ENCODE data around the gene MINDY2.

MINDY2 gene, protein sequence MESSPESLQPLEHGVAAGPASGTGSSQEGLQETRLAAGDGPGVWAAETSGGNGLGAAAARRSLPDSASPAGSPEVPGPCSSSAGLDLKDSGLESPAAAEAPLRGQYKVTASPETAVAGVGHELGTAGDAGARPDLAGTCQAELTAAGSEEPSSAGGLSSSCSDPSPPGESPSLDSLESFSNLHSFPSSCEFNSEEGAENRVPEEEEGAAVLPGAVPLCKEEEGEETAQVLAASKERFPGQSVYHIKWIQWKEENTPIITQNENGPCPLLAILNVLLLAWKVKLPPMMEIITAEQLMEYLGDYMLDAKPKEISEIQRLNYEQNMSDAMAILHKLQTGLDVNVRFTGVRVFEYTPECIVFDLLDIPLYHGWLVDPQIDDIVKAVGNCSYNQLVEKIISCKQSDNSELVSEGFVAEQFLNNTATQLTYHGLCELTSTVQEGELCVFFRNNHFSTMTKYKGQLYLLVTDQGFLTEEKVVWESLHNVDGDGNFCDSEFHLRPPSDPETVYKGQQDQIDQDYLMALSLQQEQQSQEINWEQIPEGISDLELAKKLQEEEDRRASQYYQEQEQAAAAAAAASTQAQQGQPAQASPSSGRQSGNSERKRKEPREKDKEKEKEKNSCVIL

DNA sequence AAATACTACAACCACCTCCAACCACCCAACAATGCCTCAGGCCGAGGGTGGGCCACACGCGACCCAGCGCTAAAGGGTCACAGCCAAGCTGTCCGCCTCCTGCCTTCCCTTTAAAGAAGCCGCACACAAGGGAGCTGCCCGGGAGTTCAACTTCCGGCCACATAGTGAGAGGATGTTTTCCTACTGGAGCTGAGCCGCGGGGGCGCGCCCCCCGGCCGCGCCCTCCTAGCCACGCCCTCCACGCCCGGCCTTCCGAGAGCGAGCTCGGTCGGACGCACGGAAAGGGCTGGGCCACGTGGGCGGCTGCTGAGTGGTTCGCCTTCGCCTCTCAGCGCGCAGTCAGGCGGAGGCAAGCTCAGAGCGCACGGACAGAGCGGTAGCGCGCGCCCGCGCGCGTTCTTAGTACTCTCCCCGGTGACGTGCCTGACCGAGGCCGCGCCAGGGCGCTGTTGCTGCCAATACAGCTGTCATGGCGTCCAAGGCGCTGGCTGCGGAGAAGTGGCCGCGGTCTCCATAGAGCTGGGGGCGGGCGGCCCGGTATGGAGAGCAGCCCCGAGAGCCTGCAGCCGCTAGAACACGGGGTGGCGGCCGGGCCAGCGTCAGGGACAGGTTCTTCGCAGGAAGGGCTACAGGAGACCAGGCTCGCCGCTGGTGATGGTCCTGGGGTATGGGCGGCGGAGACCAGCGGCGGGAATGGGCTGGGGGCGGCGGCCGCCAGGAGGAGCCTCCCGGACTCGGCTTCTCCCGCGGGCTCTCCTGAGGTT lies at the start of gene MINDY2:
MINDY2 (plus strand) TSS at position 446 of the 764 bp plus-strand sequence; CDS start at position 540, 94 bp downstream.
- TF ChIP-seq, protein P1, sequence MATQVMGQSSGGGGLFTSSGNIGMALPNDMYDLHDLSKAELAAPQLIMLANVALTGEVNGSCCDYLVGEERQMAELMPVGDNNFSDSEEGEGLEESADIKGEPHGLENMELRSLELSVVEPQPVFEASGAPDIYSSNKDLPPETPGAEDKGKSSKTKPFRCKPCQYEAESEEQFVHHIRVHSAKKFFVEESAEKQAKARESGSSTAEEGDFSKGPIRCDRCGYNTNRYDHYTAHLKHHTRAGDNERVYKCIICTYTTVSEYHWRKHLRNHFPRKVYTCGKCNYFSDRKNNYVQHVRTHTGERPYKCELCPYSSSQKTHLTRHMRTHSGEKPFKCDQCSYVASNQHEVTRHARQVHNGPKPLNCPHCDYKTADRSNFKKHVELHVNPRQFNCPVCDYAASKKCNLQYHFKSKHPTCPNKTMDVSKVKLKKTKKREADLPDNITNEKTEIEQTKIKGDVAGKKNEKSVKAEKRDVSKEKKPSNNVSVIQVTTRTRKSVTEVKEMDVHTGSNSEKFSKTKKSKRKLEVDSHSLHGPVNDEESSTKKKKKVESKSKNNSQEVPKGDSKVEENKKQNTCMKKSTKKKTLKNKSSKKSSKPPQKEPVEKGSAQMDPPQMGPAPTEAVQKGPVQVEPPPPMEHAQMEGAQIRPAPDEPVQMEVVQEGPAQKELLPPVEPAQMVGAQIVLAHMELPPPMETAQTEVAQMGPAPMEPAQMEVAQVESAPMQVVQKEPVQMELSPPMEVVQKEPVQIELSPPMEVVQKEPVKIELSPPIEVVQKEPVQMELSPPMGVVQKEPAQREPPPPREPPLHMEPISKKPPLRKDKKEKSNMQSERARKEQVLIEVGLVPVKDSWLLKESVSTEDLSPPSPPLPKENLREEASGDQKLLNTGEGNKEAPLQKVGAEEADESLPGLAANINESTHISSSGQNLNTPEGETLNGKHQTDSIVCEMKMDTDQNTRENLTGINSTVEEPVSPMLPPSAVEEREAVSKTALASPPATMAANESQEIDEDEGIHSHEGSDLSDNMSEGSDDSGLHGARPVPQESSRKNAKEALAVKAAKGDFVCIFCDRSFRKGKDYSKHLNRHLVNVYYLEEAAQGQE (IDR thresholded peaks at IDR 0.05; ENCODE audit: low read depth), result no peak
- TF ChIP-seq TCF12 (IDR thresholded peaks at IDR 0.05; ENCODE audit: low read depth) (peak; percentile 78), NFIC (IDR thresholded peaks at IDR 0.05) (peak; percentile 18; the same call in 1 of the 2 replicates), RAD21 (IDR thresholded peaks at IDR 0.05; ENCODE audit: low read depth) (peak; percentile 32; the same call in 1 of the 2 replicates), FOXM1 (IDR thresholded peaks at IDR 0.05; ENCODE audit: borderline replicate concordance, low read depth) (peak; percentile 56; the same call in 1 of the 2 replicates), TEAD4 (IDR thresholded peaks at IDR 0.05) (no peak; the same call in 1 of the 2 replicates), EP300 (IDR thresholded peaks at IDR 0.05; ENCODE audit: borderline replicate concordance) (peak; percentile 58; the same call in 1 of the 2 replicates), CEBPB (IDR thresholded peaks at IDR 0.05) (no peak), ZBTB7A (IDR thresholded peaks at IDR 0.05; ENCODE audit: low read depth) (no peak), TAF1 (IDR thresholded peaks at IDR 0.05; ENCODE audit: low read depth) (peak; percentile 95), YY1 (IDR thresholded peaks at IDR 0.05; ENCODE audit: low read depth) (peak; percentile 94), CREB1 (IDR thresholded peaks at IDR 0.05; ENCODE audit: low read depth) (no peak), EGR1 (IDR thresholded peaks at IDR 0.05) (peak; percentile 88)
- TF ChIP-seq, protein P2, sequence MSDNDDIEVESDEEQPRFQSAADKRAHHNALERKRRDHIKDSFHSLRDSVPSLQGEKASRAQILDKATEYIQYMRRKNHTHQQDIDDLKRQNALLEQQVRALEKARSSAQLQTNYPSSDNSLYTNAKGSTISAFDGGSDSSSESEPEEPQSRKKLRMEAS (IDR thresholded peaks at IDR 0.05), result peak; percentile 94
- TF ChIP-seq, protein P3, sequence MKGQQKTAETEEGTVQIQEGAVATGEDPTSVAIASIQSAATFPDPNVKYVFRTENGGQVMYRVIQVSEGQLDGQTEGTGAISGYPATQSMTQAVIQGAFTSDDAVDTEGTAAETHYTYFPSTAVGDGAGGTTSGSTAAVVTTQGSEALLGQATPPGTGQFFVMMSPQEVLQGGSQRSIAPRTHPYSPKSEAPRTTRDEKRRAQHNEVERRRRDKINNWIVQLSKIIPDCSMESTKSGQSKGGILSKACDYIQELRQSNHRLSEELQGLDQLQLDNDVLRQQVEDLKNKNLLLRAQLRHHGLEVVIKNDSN (IDR thresholded peaks at IDR 0.05), result peak; percentile 93

DNA sequence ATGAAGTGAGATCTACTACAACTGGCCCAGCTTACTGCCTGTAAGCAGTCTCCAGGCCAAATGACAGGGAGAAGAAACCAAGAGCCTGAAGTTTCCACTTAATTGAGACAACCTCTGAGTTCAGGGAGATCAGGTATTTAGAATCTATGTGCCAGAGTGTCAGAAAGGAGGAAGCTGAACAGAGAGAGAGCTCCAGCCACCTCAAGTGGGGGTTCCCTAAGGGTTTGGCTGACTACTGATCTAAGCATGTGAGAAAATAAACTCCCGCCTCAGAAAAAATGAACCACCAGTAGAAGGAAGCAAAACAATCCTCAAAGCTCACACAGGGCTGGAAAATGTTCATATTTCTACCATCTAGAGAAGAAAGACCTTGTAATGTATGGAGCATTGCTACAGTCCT lies 46.6 kb upstream of the MINDY2 start:
- TF ChIP-seq, protein P1 (IDR thresholded peaks at IDR 0.05; ENCODE audit: low read depth), result no peak
- TF ChIP-seq, protein P3 (IDR thresholded peaks at IDR 0.05), result no peak

DNA sequence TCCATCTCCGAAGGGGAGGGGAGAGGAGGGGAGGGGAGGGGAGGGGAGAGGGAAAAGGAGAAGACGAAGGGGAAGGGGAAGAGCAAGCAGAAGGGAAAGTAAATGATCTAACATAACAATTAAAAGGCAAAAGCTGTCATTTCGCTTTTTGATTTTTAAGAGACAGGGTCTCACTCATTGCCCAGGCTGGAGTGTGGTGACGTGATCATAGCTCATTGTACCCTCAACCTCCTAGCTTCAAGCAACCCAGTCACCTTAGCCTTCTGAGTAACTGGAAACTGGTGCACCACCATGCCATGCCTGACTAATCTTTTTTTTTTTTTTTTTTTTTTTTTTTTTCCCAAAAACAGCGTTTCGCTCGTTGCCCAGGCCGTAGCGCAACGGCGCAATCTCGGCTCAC lies 44.2 kb upstream of the MINDY2 start:
- TF ChIP-seq TCF12 (IDR thresholded peaks at IDR 0.05; ENCODE audit: low read depth), result no peak

DNA sequence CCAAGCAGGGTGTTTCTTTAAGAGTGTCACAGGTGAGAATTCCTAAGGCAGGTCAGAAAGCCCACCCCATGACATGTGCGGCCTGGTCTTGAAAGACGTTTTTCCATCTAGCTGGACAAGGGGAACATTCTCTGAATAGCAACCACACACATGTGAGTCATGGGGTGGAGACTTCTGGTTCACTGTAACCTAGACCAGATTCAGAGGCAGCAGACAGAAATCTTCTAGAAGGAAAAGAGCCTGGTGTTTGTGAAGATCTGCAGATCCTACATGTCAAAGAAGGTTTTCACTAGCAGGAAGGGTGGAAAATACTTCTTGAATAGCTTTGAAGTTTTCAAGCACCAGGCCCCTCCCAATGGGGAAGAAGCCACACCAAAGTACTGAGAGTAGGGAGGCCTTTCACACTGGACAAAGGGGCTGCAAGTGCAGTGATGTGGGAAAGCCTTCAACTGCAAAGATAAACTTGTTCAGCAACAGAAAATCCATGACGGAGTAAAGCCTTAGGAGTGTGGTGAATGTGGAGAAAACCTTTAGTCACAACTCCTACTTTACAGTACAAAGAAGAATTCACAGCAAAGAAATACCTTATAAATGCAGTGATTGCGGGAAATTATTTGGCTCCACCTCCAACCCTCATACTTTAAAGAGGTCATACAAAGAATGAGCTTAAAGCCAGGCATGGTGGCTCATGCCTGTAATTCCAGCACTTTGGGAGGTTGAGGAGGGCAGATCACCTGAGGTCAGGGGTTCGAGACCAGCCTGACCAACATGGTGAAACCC lies 39.2 kb upstream of the MINDY2 start:
- TF ChIP-seq FOXM1 (IDR thresholded peaks at IDR 0.05; ENCODE audit: borderline replicate concordance, low read depth), result no peak
- TF ChIP-seq TAF1 (IDR thresholded peaks at IDR 0.05; ENCODE audit: low read depth), result no peak
- TF ChIP-seq EGR1 (IDR thresholded peaks at IDR 0.05), result no peak
- no peak for TF ChIP-seq YY1 (IDR thresholded peaks at IDR 0.05; ENCODE audit: low read depth)
- TF ChIP-seq CEBPB (IDR thresholded peaks at IDR 0.05), result no peak
- TF ChIP-seq ZBTB7A (IDR thresholded peaks at IDR 0.05; ENCODE audit: low read depth), result no peak
- TF ChIP-seq TCF12 (IDR thresholded peaks at IDR 0.05; ENCODE audit: low read depth), result no peak
- TF ChIP-seq, protein P3 (IDR thresholded peaks at IDR 0.05), result no peak
- TF ChIP-seq EP300 (IDR thresholded peaks at IDR 0.05; ENCODE audit: borderline replicate concordance), result no peak
- TF ChIP-seq TEAD4 (IDR thresholded peaks at IDR 0.05), result peak; percentile 74
- TF ChIP-seq RAD21 (IDR thresholded peaks at IDR 0.05; ENCODE audit: low read depth), result no peak
- TF ChIP-seq, protein P1 (IDR thresholded peaks at IDR 0.05; ENCODE audit: low read depth), result no peak
- TF ChIP-seq NFIC (IDR thresholded peaks at IDR 0.05), result no peak
- TF ChIP-seq CREB1 (IDR thresholded peaks at IDR 0.05; ENCODE audit: low read depth), result no peak
- TF ChIP-seq, protein P2 (IDR thresholded peaks at IDR 0.05), result peak; percentile 26; the same call in 1 of the 2 replicates
